HFF-Myc (cell line): Measurements from ENCODE around the gene POGK.

ENCODE experiments used
- DNase-seq: peaks from one replicate; pipeline ENCODE4 v3.0.0-alpha.2; 2011; ENCODE audit warnings: low read depth; ENCODE audit errors: extremely low read depth
- H3K4me3 ChIP-seq: replicated peaks from 2 replicates; pipeline ENCODE4 v1.5.1; 2011; ENCODE audit warnings: low read depth, mild to moderate bottlenecking, control low read depth, low read length
- TF ChIP-seq, protein P1 (sequence below): IDR thresholded peaks from 2 replicates; pipeline ENCODE4 v1.5.1; 2012; ENCODE audit warnings: mild to moderate bottlenecking, low read depth, low read length, control low read depth; ENCODE audit errors: missing control alignments

The POGK gene

GRCh38 chr1:166843322-166843721, 4.0 kb downstream of the POGK start:
- no peak overlapping the region for H3K4me3 ChIP-seq
- no peak for DNase-seq
- TF ChIP-seq, protein P1, sequence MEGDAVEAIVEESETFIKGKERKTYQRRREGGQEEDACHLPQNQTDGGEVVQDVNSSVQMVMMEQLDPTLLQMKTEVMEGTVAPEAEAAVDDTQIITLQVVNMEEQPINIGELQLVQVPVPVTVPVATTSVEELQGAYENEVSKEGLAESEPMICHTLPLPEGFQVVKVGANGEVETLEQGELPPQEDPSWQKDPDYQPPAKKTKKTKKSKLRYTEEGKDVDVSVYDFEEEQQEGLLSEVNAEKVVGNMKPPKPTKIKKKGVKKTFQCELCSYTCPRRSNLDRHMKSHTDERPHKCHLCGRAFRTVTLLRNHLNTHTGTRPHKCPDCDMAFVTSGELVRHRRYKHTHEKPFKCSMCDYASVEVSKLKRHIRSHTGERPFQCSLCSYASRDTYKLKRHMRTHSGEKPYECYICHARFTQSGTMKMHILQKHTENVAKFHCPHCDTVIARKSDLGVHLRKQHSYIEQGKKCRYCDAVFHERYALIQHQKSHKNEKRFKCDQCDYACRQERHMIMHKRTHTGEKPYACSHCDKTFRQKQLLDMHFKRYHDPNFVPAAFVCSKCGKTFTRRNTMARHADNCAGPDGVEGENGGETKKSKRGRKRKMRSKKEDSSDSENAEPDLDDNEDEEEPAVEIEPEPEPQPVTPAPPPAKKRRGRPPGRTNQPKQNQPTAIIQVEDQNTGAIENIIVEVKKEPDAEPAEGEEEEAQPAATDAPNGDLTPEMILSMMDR, result no peak

- TF ChIP-seq, protein P1, result no peak
- H3K4me3 ChIP-seq, result no peak overlapping the region
- DNase-seq, result no peak
Observed at GRCh38 chr1:166843769-166844596, 4.7 kb downstream of the POGK start.

- TF ChIP-seq, protein P1, result no peak
- no peak for DNase-seq
- no peak overlapping the region for H3K4me3 ChIP-seq
Observed at GRCh38 chr1:166844791-166845190, 5.5 kb downstream of the POGK start.

GRCh38 chr1:166848193-166848592, 8.9 kb downstream of the POGK start:
- DNase-seq, result no peak
- H3K4me3 ChIP-seq, result no peak overlapping the region
- TF ChIP-seq, protein P1, result no peak

GRCh38 chr1:166849135-166849534, 9.9 kb downstream of the POGK start:
- no peak overlapping the region for H3K4me3 ChIP-seq
- DNase-seq, result no peak
- TF ChIP-seq, protein P1, result no peak

GRCh38 chr1:166852918-166853317, 13.6 kb downstream of the POGK start:
- TF ChIP-seq, protein P1, result no peak
- no peak for DNase-seq
- no peak overlapping the region for H3K4me3 ChIP-seq
